IMR-90 (cell line): Measurements from ENCODE around the gene ASCL5. TPM values are rescaled to one million over a fixed set of nuclear protein-coding genes. Genes with fewer than 3 reads are reported as not detected.

ENCODE experiments used
- ATAC-seq: fragments of 200-7000 bp; cut with Tn5 transposase; 2 replicates; pipeline ENCODE4 v1.9.1; 2020; ENCODE audit warnings: low read depth, mild to moderate bottlenecking, moderate library complexity
- BruUV-seq: library from RNA; stranded (reverse); fragments of 400-500 nt; replicated peaks from 2 replicates; lab custom pipeline; 2021; lab: Mats Ljungman, UMichigan
- CTCF ChIA-PET: fragments of 300-600 bp; formaldehyde crosslinking; extraction: SDS; loops from one replicate; lab custom pipeline; 2021; ENCODE audit warnings: antibody characterized with exemption; lab: Yijun Ruan, JAX
- POLR2A ChIA-PET: fragments of 300-600 bp; sonication (Branson Sonifier 250); formaldehyde crosslinking; loops from one replicate; lab custom pipeline; 2022; ENCODE audit warnings: antibody characterized with exemption; ENCODE audit not compliant: unreplicated experiment; lab: Charles Lee
- DNase-seq: peaks from one replicate; pipeline ENCODE4 v3.0.0; 2013
- H2AFZ ChIP-seq: replicated peaks from 2 replicates; pipeline ENCODE3; 2013; ENCODE audit warnings: low read length, mild to moderate bottlenecking; ENCODE audit not compliant: poor library complexity
- H2AK5ac ChIP-seq: 2 replicates; pipeline ENCODE4 v1.6.1; 2013; ENCODE audit warnings: low read depth, low read length, inconsistent platforms
- H2AK9ac ChIP-seq: replicated peaks from 2 replicates; pipeline ENCODE3; 2013; ENCODE audit warnings: mild to moderate bottlenecking, low read depth, low read length, moderate library complexity; ENCODE audit not compliant: poor library complexity
- H2BK120ac ChIP-seq: 2 replicates; pipeline ENCODE4 v1.6.1; 2013; ENCODE audit warnings: low read depth, low read length, inconsistent platforms
- H2BK15ac ChIP-seq: 3 replicates; pipeline ENCODE4 v1.6.1; 2013; ENCODE audit warnings: low read depth, low read length, inconsistent platforms
- H2BK20ac ChIP-seq: 2 replicates; pipeline ENCODE4 v1.6.1; 2013; ENCODE audit warnings: low read depth, mild to moderate bottlenecking, inconsistent platforms, low read length, moderate library complexity
- H2BK5ac ChIP-seq: 2 replicates; pipeline ENCODE4 v1.6.1; 2013; ENCODE audit warnings: mild to moderate bottlenecking, low read depth, low read length, inconsistent platforms; ENCODE audit not compliant: poor library complexity, severe bottlenecking
- H3K14ac ChIP-seq: replicated peaks from 2 replicates; pipeline ENCODE4 v1.6.1; 2013; ENCODE audit warnings: low read depth, low read length, inconsistent platforms
- H3K18ac ChIP-seq: 2 replicates; pipeline ENCODE4 v1.6.1; 2013; ENCODE audit warnings: low read depth, low read length, control low read depth
- H3K23ac ChIP-seq: 2 replicates; pipeline ENCODE4 v1.6.1; 2013; ENCODE audit warnings: low read depth, low read length, inconsistent platforms
- H3K27ac ChIP-seq: 2 replicates; pipeline ENCODE4 v1.5.1; 2013; ENCODE audit warnings: mild to moderate bottlenecking, control low read depth, low read length; ENCODE audit not compliant: insufficient read depth
- H3K27me3 ChIP-seq: 2 replicates; pipeline ENCODE4 v1.6.1; 2013; ENCODE audit warnings: low read length; ENCODE audit not compliant: control insufficient read depth, insufficient read depth
- H3K36me3 ChIP-seq: 2 replicates; pipeline ENCODE4 v1.6.1; 2013; ENCODE audit warnings: low read length, mixed read lengths; ENCODE audit not compliant: control insufficient read depth, insufficient read depth
- H3K4ac ChIP-seq: 2 replicates; pipeline ENCODE4 v1.6.1; 2013; ENCODE audit warnings: low read depth, low read length, inconsistent platforms
- H3K4me1 ChIP-seq: 2 replicates; pipeline ENCODE4 v1.6.1; 2013; ENCODE audit warnings: low read length, mixed read lengths; ENCODE audit not compliant: control insufficient read depth, insufficient read depth
- H3K4me2 ChIP-seq: 2 replicates; pipeline ENCODE4 v1.6.1; 2013; ENCODE audit warnings: low read depth, mild to moderate bottlenecking, control low read depth, low read length, moderate library complexity
- H3K4me3 ChIP-seq: 2 replicates; pipeline ENCODE4 v1.5.1; 2013; ENCODE audit warnings: low read depth, mild to moderate bottlenecking, control low read depth, low read length, moderate library complexity; ENCODE audit not compliant: insufficient read depth
- H3K56ac ChIP-seq: 2 replicates; pipeline ENCODE4 v1.6.1; 2013; ENCODE audit warnings: low read length, inconsistent platforms; ENCODE audit not compliant: insufficient read depth; ENCODE audit errors: extremely low read depth
- H3K79me1 ChIP-seq, 2 experiments: 2 replicates each; pipeline ENCODE4 v1.6.1; 2013; ENCODE audit warnings: low read length in 2 of 2, inconsistent platforms in 1 of 2, low read depth in 1 of 2
- H3K9ac ChIP-seq: 2 replicates; pipeline ENCODE4 v1.6.1; 2013; ENCODE audit warnings: low read depth, low read length, control low read depth
- H3K9me1 ChIP-seq: 2 replicates; pipeline ENCODE4 v1.6.1; 2013; ENCODE audit warnings: low read length, inconsistent platforms; ENCODE audit not compliant: insufficient read depth
- H3K9me3 ChIP-seq: 2 replicates; pipeline ENCODE4 v1.6.1; 2013; ENCODE audit warnings: low read length; ENCODE audit not compliant: control insufficient read depth, insufficient read depth
- H4K20me1 ChIP-seq: 2 replicates; pipeline ENCODE4 v1.6.1; 2013; ENCODE audit warnings: low read length, inconsistent platforms; ENCODE audit not compliant: insufficient read depth
- H4K5ac ChIP-seq: 2 replicates; pipeline ENCODE4 v1.6.1; 2013; ENCODE audit warnings: mild to moderate bottlenecking, low read depth, low read length, control low read depth
- H4K8ac ChIP-seq, 2 experiments: 2 replicates each; pipeline ENCODE4 v1.6.1; 2013; ENCODE audit warnings: low read depth in 2 of 2, low read length in 2 of 2, control low read depth in 1 of 2, inconsistent platforms in 1 of 2
- H4K91ac ChIP-seq: 2 replicates; pipeline ENCODE4 v1.6.1; 2013; ENCODE audit warnings: low read depth, low read length, inconsistent platforms; ENCODE audit not compliant: insufficient read depth
- BHLHE40 ChIP-seq: fragments of 150-350 bp; IDR thresholded peaks from 2 replicates; pipeline ENCODE4 v1.6.1; 2016; ENCODE audit warnings: mild to moderate bottlenecking, low read depth, low read length
- CTCF ChIP-seq: conservative IDR thresholded peaks from 2 replicates; pipeline ENCODE4 v1.5.1; 2012; ENCODE audit warnings: mild to moderate bottlenecking, low read depth, low read length, improper control_type of control experiment
- ELK1 ChIP-seq: fragments of 150-350 bp; IDR thresholded peaks from 2 replicates; pipeline ENCODE4 v1.6.1; 2016; ENCODE audit warnings: low read depth, mild to moderate bottlenecking, low read length, moderate library complexity, borderline replicate concordance
- MAFK ChIP-seq: IDR thresholded peaks from 2 replicates; pipeline ENCODE4 v1.6.1; 2012; ENCODE audit warnings: low read depth, low read length, improper control_type of control experiment
- MAZ ChIP-seq: IDR thresholded peaks from 2 replicates; pipeline ENCODE4 v1.6.1; 2012; ENCODE audit warnings: low read depth, mild to moderate bottlenecking, low read length, improper control_type of control experiment, moderate library complexity, borderline replicate concordance
- MXI1 ChIP-seq: IDR thresholded peaks from 2 replicates; pipeline ENCODE4 v1.6.1; 2012; ENCODE audit warnings: low read depth, mild to moderate bottlenecking, low read length, moderate library complexity, borderline replicate concordance
- RAD21 ChIP-seq: IDR thresholded peaks from 2 replicates; pipeline ENCODE4 v1.6.1; 2012; ENCODE audit warnings: low read length, improper control_type of control experiment
- RCOR1 ChIP-seq: IDR thresholded peaks from 2 replicates; pipeline ENCODE4 v1.6.1; 2012; ENCODE audit warnings: mild to moderate bottlenecking, low read length, improper control_type of control experiment; ENCODE audit not compliant: insufficient replicate concordance
- RFX5 ChIP-seq: IDR thresholded peaks from 2 replicates; pipeline ENCODE4 v1.8.0; 2012; ENCODE audit warnings: low read depth, mild to moderate bottlenecking, low read length, moderate library complexity
- SMC3 ChIP-seq: fragments of 150-350 bp; IDR thresholded peaks from 2 replicates; pipeline ENCODE4 v1.6.1; 2016; ENCODE audit warnings: low read depth, mild to moderate bottlenecking, antibody characterized with exemption, low read length, moderate library complexity
- USF2 ChIP-seq: fragments of 150-350 bp; IDR thresholded peaks from 2 replicates; pipeline ENCODE4 v1.6.1; 2017; ENCODE audit warnings: mild to moderate bottlenecking, antibody characterized with exemption, low read length, low read depth
- WGBS, 2 experiments: methylation state at CpG; one replicate each; pipeline versions ENCODE4 v1.1.5 to v1.1.7; 2013; ENCODE audit warnings: missing lambda C conversion rate in 2 of 2; ENCODE audit not compliant: insufficient read length in 1 of 2; ENCODE audit errors: extremely low coverage in 2 of 2; 5-methylcytosine and 5-hydroxymethylcytosine counted together
- dilution Hi-C: fragments of 300-500 bp; cut with HindIII; formaldehyde crosslinking; loops from one replicate; pipeline ENCODE4 v1.14.3; 2018; ENCODE audit warnings: low sequenced_read_pairs; ENCODE audit not compliant: unreplicated experiment
- in situ Hi-C: fragments of 300-500 bp; cut with MboI; formaldehyde crosslinking; loops from 3 replicates; pipeline ENCODE4 v1.14.3; 2019; ENCODE audit warnings: low sequenced_read_pairs, inconsistent platforms, mixed read lengths
- intact Hi-C: fragments of 100-400 bp; cut with micrococcal nuclease; formaldehyde crosslinking; loops from 2 replicates; pipeline ENCODE4 v1.10.0; 2022
- polyA plus RNA-seq, 3 experiments: library from polyadenylated mRNA; depleted of rRNA; stranded (reverse); fragments of >200 nt; gene quantifications; 2 replicates each; pipeline ENCODE4 v1.2.3, GENCODE V29; 2012; ENCODE audit warnings: low replicate concordance in 1 of 3
- total RNA-seq: library from RNA; depleted of rRNA; stranded (reverse); fragments of >200 nt; gene quantifications from 2 replicates; pipeline ENCODE4 v1.2.3, GENCODE V29; 2012

The ASCL5 gene
- total and polyA plus RNA-seq, 2 of the 4 experiments (the other 2 are of a cell fraction): not detected

- H2AK9ac ChIP-seq: no peak overlapping the region
- DNase-seq: no peak
- CTCF ChIA-PET: no interaction called here
Measured at GRCh38 chr1:201091256-201091655, 35.7 kb downstream of the ASCL5 start.

More at GRCh38 chr1:201091256-201091655, 35.7 kb downstream of the ASCL5 start:
- no peak overlapping the region for H3K18ac ChIP-seq
- H3K4me3 ChIP-seq: no peak overlapping the region
- dilution Hi-C loops (no loop called here), in situ Hi-C loops (no loop called here), intact Hi-C loops (no loop called here)
- no peak overlapping the region for H3K4ac ChIP-seq
- no peak overlapping the region for H3K23ac ChIP-seq
- H3K36me3 ChIP-seq: no peaks in the 10 kb centered on the region
- no peaks in the 10 kb centered on the region for H3K9me1 ChIP-seq
- H3K27me3 ChIP-seq: peaks cover 74% of the 10 kb centered on the region
- H2AFZ ChIP-seq: peak overlapping the region; percentile 46
- no TSS peak for BruUV-seq
- H2BK120ac ChIP-seq: no peak overlapping the region
- H4K91ac ChIP-seq: no peak overlapping the region
- H2BK5ac ChIP-seq: no peak overlapping the region
- no peaks in the 10 kb centered on the region for H3K4me1 ChIP-seq
- WGBS, 2 experiments: no CpG with 5 or more reads among the region's 4 CpGs
- H3K9ac ChIP-seq: no peak overlapping the region
- no peaks in the 10 kb centered on the region for H3K79me1 ChIP-seq
- no peak overlapping the region for H3K14ac ChIP-seq
- H2BK20ac ChIP-seq: no peak overlapping the region
- no peak overlapping the region for H4K8ac ChIP-seq
- no peak overlapping the region for H3K27ac ChIP-seq
- no peak for ATAC-seq
- H3K4me2 ChIP-seq: no peak overlapping the region
- POLR2A ChIA-PET: no interaction called here
- H4K20me1 ChIP-seq: no peaks in the 10 kb centered on the region
- H2BK15ac ChIP-seq: no peak overlapping the region
- TF ChIP-seq MAFK (no peak), RFX5 (no peak), MAZ (no peak), USF2 (no peak), BHLHE40 (no peak), MXI1 (no peak), RCOR1 (no peak), ELK1 (no peak), SMC3 (no peak), RAD21 (no peak), CTCF (no peak)
- no peak overlapping the region for H2AK5ac ChIP-seq
- no peaks in the 10 kb centered on the region for H3K9me3 ChIP-seq
- no peak overlapping the region for H3K56ac ChIP-seq
- no peak overlapping the region for H4K5ac ChIP-seq
